SK-N-SH treated with all-trans-retinoic acid at 6 μM for 48 hours (cell line): Measurements from ENCODE around the gene EMD.

Source experiments
- CREB5 ChIP-seq: fragments of 250-450 bp; sonication (Bioruptor Pico); IDR thresholded peaks from 2 replicates; pipeline ENCODE4 v1.5.1; 2020; ENCODE audit warnings: low read depth, mild to moderate bottlenecking, moderate library complexity
- ISL1 ChIP-seq: fragments of 250-450 bp; sonication (Bioruptor Pico); IDR thresholded peaks from 2 replicates; pipeline ENCODE4 v2.1.2; 2022; ENCODE audit warnings: mild to moderate bottlenecking, moderate library complexity
- OSR1 ChIP-seq: fragments of 250-450 bp; sonication (Bioruptor Pico); IDR thresholded peaks from 2 replicates; pipeline ENCODE4 v1.8.0; 2022; ENCODE audit warnings: moderate library complexity, mild to moderate bottlenecking, inconsistent platforms
- PATZ1 ChIP-seq: fragments of 250-450 bp; sonication (Bioruptor Pico); IDR thresholded peaks from 2 replicates; pipeline ENCODE4 v1.8.0; 2020; ENCODE audit warnings: mild to moderate bottlenecking, moderate library complexity, borderline replicate concordance
- SNAI2 ChIP-seq: fragments of 250-450 bp; sonication (Bioruptor Pico); IDR thresholded peaks from 2 replicates; pipeline ENCODE4 v1.5.0; 2020; ENCODE audit warnings: mild to moderate bottlenecking, moderate library complexity
- TOX ChIP-seq: fragments of 250-450 bp; sonication (Bioruptor Pico); IDR thresholded peaks from 2 replicates; pipeline ENCODE4 v1.8.0; 2021; ENCODE audit warnings: mild to moderate bottlenecking, moderate library complexity, borderline replicate concordance
- TSHZ2 ChIP-seq: fragments of 250-450 bp; sonication (Bioruptor Pico); IDR thresholded peaks from 2 replicates; pipeline ENCODE4 v1.5.0; 2020; ENCODE audit warnings: mild to moderate bottlenecking, moderate library complexity
- ZC3H10 ChIP-seq: fragments of 250-450 bp; sonication (Bioruptor Pico); IDR thresholded peaks from 2 replicates; pipeline ENCODE4 v1.5.1; 2021; ENCODE audit warnings: mild to moderate bottlenecking, moderate library complexity
- ZFP30 ChIP-seq: fragments of 450-650 bp; formaldehyde crosslinking; IDR thresholded peaks from 2 replicates; pipeline ENCODE4 v1.5.0; 2022; ENCODE audit warnings: mild to moderate bottlenecking, moderate library complexity
- ZNF565 ChIP-seq: fragments of 450-650 bp; formaldehyde crosslinking; conservative IDR thresholded peaks from 2 replicates; pipeline ENCODE4 v1.5.0; 2020; ENCODE audit warnings: low read depth, mild to moderate bottlenecking, moderate library complexity
- ZNF70 ChIP-seq: fragments of 450-650 bp; formaldehyde crosslinking; IDR thresholded peaks from 2 replicates; pipeline ENCODE4 v1.5.0; 2020; ENCODE audit warnings: mild to moderate bottlenecking, moderate library complexity

- TF ChIP-seq TSHZ2 (CRISPR knock-in tag) (no peak), ZNF70 (CRISPR knock-in tag) (no peak), ISL1 (CRISPR knock-in tag) (no peak), PATZ1 (CRISPR knock-in tag) (no peak), ZC3H10 (CRISPR knock-in tag) (no peak), TOX (CRISPR knock-in tag) (no peak), OSR1 (CRISPR knock-in tag) (no peak), ZFP30 (no peak), SNAI2 (CRISPR knock-in tag) (no peak), ZNF565 (CRISPR knock-in tag) (no peak), CREB5 (CRISPR knock-in tag) (no peak)
These were observed 32.9 kb downstream of the EMD start for GRCh38 chrX:154411981-154412340.
